ENCODE results near the gene SCAPER. TPM values are rescaled to one million over a fixed set of nuclear protein-coding genes. Genes with fewer than 3 reads are reported as not detected.

Gene SCAPER
- total RNA-seq, 1 donor from 2014 or later: 58.0 TPM

GRCh38 chr15:76393614-76394013 is 511.5 kb downstream of the SCAPER start:
- no peak for TF ChIP-seq CTCF (IDR thresholded peaks at IDR 0.05; ENCODE audit: partially characterized antibody, unreplicated experiment)
- H3K4me3 Mint-ChIP-seq (ENCODE audit: unreplicated experiment): no peak overlapping the region
- peaks cover 2% of the 10 kb centered on the region for H3K9me3 Mint-ChIP-seq (ENCODE audit: unreplicated experiment)
- DNase-seq: no peak
- no peaks in the 10 kb centered on the region for H3K27me3 Mint-ChIP-seq (ENCODE audit: unreplicated experiment)
- H3K36me3 Mint-ChIP-seq (ENCODE audit: unreplicated experiment): peaks cover 4% of the 10 kb centered on the region
- H3K4me1 Mint-ChIP-seq (ENCODE audit: low read depth, unreplicated experiment): no peaks in the 10 kb centered on the region
- no peak overlapping the region for H3K27ac Mint-ChIP-seq (ENCODE audit: unreplicated experiment)

- DNase-seq: no peak
- Mint-ChIP-seq H3K4me1 (ENCODE audit: low read depth, unreplicated experiment) (no peaks in the 10 kb centered on the region), H3K36me3 (ENCODE audit: unreplicated experiment) (peaks cover 4% of the 10 kb centered on the region), H3K27me3 (ENCODE audit: unreplicated experiment) (no peaks in the 10 kb centered on the region), H3K9me3 (ENCODE audit: unreplicated experiment) (peaks cover 2% of the 10 kb centered on the region), H3K4me3 (ENCODE audit: unreplicated experiment) (no peak overlapping the region), H3K27ac (ENCODE audit: unreplicated experiment) (no peak overlapping the region)
- TF ChIP-seq CTCF (IDR thresholded peaks at IDR 0.05; ENCODE audit: partially characterized antibody, unreplicated experiment): no peak
Measured at GRCh38 chr15:76391847-76392246, 513.3 kb downstream of the SCAPER start.

GRCh38 chr15:76391309-76391708 is 513.8 kb downstream of the SCAPER start:
- no peak for TF ChIP-seq CTCF (IDR thresholded peaks at IDR 0.05; ENCODE audit: partially characterized antibody, unreplicated experiment)
- Mint-ChIP-seq H3K4me1 (ENCODE audit: low read depth, unreplicated experiment) (no peaks in the 10 kb centered on the region), H3K27me3 (ENCODE audit: unreplicated experiment) (no peaks in the 10 kb centered on the region), H3K36me3 (ENCODE audit: unreplicated experiment) (peaks cover 4% of the 10 kb centered on the region), H3K27ac (ENCODE audit: unreplicated experiment) (no peak overlapping the region), H3K4me3 (ENCODE audit: unreplicated experiment) (no peak overlapping the region), H3K9me3 (ENCODE audit: unreplicated experiment) (peaks cover 2% of the 10 kb centered on the region)
- no peak for DNase-seq

GRCh38 chr15:76390571-76390970 is 514.6 kb downstream of the SCAPER start:
- Mint-ChIP-seq H3K4me3 (ENCODE audit: unreplicated experiment) (no peak overlapping the region), H3K36me3 (ENCODE audit: unreplicated experiment) (peaks cover 4% of the 10 kb centered on the region), H3K27ac (ENCODE audit: unreplicated experiment) (no peak overlapping the region), H3K27me3 (ENCODE audit: unreplicated experiment) (no peaks in the 10 kb centered on the region), H3K4me1 (ENCODE audit: low read depth, unreplicated experiment) (no peaks in the 10 kb centered on the region), H3K9me3 (ENCODE audit: unreplicated experiment) (peaks cover 2% of the 10 kb centered on the region)
- TF ChIP-seq CTCF (IDR thresholded peaks at IDR 0.05; ENCODE audit: partially characterized antibody, unreplicated experiment): no peak
- DNase-seq: no peak

GRCh38 chr15:76386926-76387325 is 518.2 kb downstream of the SCAPER start:
- Mint-ChIP-seq H3K4me1 (ENCODE audit: low read depth, unreplicated experiment) (no peaks in the 10 kb centered on the region), H3K9me3 (ENCODE audit: unreplicated experiment) (peaks cover 2% of the 10 kb centered on the region), H3K27me3 (ENCODE audit: unreplicated experiment) (no peaks in the 10 kb centered on the region), H3K27ac (ENCODE audit: unreplicated experiment) (no peak overlapping the region), H3K36me3 (ENCODE audit: unreplicated experiment) (peaks cover 4% of the 10 kb centered on the region), H3K4me3 (ENCODE audit: unreplicated experiment) (no peak overlapping the region)
- TF ChIP-seq CTCF (IDR thresholded peaks at IDR 0.05; ENCODE audit: partially characterized antibody, unreplicated experiment): no peak
- no peak for DNase-seq
